GM19043 (cell line): ENCODE data around the gene WNT9B.

Source experiments
- ATAC-seq: cut with Tn5 transposase; IDR thresholded peaks from one replicate; pipeline ENCODE4 v1.9.1; 2021; ENCODE audit warnings: low read depth; ENCODE audit not compliant: unreplicated experiment

WNT9B gene

GRCh38 chr17:46851029-46851741 is at the start of gene WNT9B:
Gene WNT9B, plus strand, starts transcription at chr17:46851583. Its CDS starts 56 bp downstream, at chr17:46851639.
- ATAC-seq, result no peak

GRCh38 chr17:46802800-46803199 is 48.6 kb upstream of the WNT9B start:
- no peak for ATAC-seq

- no peak for ATAC-seq
These were observed 47.8 kb upstream of the WNT9B start for GRCh38 chr17:46803544-46803943.

- no peak for ATAC-seq
These were observed 45.6 kb upstream of the WNT9B start for GRCh38 chr17:46805771-46806170.

GRCh38 chr17:46809110-46809571 is 42.2 kb upstream of the WNT9B start:
- no peak for ATAC-seq

- no peak for ATAC-seq
These were observed 40.5 kb upstream of the WNT9B start for GRCh38 chr17:46810837-46811236.

- no peak for ATAC-seq
These were observed 39.3 kb upstream of the WNT9B start for GRCh38 chr17:46811978-46812583.

- no peak for ATAC-seq
These were observed 38.6 kb upstream of the WNT9B start for GRCh38 chr17:46812624-46813318.

- no peak for ATAC-seq
These were observed 37.5 kb upstream of the WNT9B start for GRCh38 chr17:46813920-46814319.

GRCh38 chr17:46814446-46814845 is 36.9 kb upstream of the WNT9B start:
- ATAC-seq, result no peak

GRCh38 chr17:46815474-46816353 is 35.7 kb upstream of the WNT9B start:
- no peak for ATAC-seq

- no peak for ATAC-seq
These were observed 34.1 kb upstream of the WNT9B start for GRCh38 chr17:46817151-46817900.

GRCh38 chr17:46817901-46818209 is 33.5 kb upstream of the WNT9B start:
- ATAC-seq, result no peak

GRCh38 chr17:46818316-46818928 is 33.0 kb upstream of the WNT9B start, which contains the start of gene WNT3:
Gene WNT3, minus strand, starts transcription at chr17:46818692. Its CDS starts 95 bp downstream, at chr17:46818597.
- no peak for ATAC-seq

GRCh38 chr17:46818929-46819859 is 32.2 kb upstream of the WNT9B start:
- no peak for ATAC-seq

- no peak for ATAC-seq
These were observed 31.5 kb upstream of the WNT9B start for GRCh38 chr17:46819906-46820351.

- ATAC-seq, result no peak
These were observed 30.6 kb upstream of the WNT9B start for GRCh38 chr17:46820592-46821450.
